IMR-90 (cell line): ENCODE data around the gene RYR3.

Experiments
- CEBPB ChIP-seq: IDR thresholded peaks from 2 replicates; pipeline ENCODE4 v1.6.1; 2012; ENCODE audit warnings: low read depth, low read length, improper control_type of control experiment
- CTCF ChIP-seq: conservative IDR thresholded peaks from 2 replicates; pipeline ENCODE4 v1.5.1; 2012; ENCODE audit warnings: mild to moderate bottlenecking, low read depth, low read length, improper control_type of control experiment
- FOS ChIP-seq: fragments of 150-350 bp; IDR thresholded peaks from 2 replicates; pipeline ENCODE4 v1.6.1; 2016; ENCODE audit warnings: low read depth, low read length
- POLR2A ChIP-seq: IDR thresholded peaks from 2 replicates; pipeline ENCODE4 v1.6.1; 2012; ENCODE audit warnings: mild to moderate bottlenecking, low read depth, low read length
- RCOR1 ChIP-seq: IDR thresholded peaks from 2 replicates; pipeline ENCODE4 v1.6.1; 2012; ENCODE audit warnings: mild to moderate bottlenecking, low read length, improper control_type of control experiment; ENCODE audit not compliant: insufficient replicate concordance
- RFX5 ChIP-seq: IDR thresholded peaks from 2 replicates; pipeline ENCODE4 v1.8.0; 2012; ENCODE audit warnings: low read depth, mild to moderate bottlenecking, low read length, moderate library complexity
- TF ChIP-seq, protein P1 (sequence below): fragments of 150-350 bp; IDR thresholded peaks from 2 replicates; pipeline ENCODE4 v1.6.1; 2017; ENCODE audit warnings: mild to moderate bottlenecking, antibody characterized with exemption, low read length, low read depth

- TF ChIP-seq, protein P1, sequence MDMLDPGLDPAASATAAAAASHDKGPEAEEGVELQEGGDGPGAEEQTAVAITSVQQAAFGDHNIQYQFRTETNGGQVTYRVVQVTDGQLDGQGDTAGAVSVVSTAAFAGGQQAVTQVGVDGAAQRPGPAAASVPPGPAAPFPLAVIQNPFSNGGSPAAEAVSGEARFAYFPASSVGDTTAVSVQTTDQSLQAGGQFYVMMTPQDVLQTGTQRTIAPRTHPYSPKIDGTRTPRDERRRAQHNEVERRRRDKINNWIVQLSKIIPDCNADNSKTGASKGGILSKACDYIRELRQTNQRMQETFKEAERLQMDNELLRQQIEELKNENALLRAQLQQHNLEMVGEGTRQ: no peak
- TF ChIP-seq POLR2A: no peak
- no peak for TF ChIP-seq RCOR1
- no peak for TF ChIP-seq CTCF
- TF ChIP-seq FOS: no peak
- TF ChIP-seq RFX5: no peak
- TF ChIP-seq CEBPB: no peak
These were observed 413.7 kb downstream of the RYR3 start for GRCh38 chr15:33724321-33725036.
